ENCODE measurements around the gene TTC21B.

DNA sequence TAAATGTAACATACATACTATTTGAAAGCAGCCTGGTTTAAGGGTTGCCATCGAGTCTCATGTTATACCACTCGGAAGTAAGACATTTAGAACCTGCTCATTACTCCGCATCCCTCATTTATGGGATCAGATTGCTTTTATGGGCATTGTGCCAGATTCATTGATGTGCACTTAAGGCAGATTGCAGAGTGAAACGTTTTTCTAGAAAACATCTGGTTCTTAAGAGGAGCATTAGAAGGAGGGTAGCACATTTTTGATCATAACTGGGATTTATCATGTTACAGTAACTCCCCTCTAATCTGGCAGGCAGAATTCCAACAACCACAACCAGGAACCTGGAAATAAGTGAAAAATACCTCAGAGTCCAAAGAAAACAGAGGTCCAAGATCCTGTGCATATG, 85.4 kb downstream of the TTC21B start:
- TF ChIP-seq, protein P1, sequence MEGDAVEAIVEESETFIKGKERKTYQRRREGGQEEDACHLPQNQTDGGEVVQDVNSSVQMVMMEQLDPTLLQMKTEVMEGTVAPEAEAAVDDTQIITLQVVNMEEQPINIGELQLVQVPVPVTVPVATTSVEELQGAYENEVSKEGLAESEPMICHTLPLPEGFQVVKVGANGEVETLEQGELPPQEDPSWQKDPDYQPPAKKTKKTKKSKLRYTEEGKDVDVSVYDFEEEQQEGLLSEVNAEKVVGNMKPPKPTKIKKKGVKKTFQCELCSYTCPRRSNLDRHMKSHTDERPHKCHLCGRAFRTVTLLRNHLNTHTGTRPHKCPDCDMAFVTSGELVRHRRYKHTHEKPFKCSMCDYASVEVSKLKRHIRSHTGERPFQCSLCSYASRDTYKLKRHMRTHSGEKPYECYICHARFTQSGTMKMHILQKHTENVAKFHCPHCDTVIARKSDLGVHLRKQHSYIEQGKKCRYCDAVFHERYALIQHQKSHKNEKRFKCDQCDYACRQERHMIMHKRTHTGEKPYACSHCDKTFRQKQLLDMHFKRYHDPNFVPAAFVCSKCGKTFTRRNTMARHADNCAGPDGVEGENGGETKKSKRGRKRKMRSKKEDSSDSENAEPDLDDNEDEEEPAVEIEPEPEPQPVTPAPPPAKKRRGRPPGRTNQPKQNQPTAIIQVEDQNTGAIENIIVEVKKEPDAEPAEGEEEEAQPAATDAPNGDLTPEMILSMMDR (IDR thresholded peaks at IDR 0.05): no peak
- TF ChIP-seq POLR2A (IDR thresholded peaks at IDR 0.05): no peak
